ENCODE measurements around the gene MYOM1.

MYOM1 gene

DNA sequence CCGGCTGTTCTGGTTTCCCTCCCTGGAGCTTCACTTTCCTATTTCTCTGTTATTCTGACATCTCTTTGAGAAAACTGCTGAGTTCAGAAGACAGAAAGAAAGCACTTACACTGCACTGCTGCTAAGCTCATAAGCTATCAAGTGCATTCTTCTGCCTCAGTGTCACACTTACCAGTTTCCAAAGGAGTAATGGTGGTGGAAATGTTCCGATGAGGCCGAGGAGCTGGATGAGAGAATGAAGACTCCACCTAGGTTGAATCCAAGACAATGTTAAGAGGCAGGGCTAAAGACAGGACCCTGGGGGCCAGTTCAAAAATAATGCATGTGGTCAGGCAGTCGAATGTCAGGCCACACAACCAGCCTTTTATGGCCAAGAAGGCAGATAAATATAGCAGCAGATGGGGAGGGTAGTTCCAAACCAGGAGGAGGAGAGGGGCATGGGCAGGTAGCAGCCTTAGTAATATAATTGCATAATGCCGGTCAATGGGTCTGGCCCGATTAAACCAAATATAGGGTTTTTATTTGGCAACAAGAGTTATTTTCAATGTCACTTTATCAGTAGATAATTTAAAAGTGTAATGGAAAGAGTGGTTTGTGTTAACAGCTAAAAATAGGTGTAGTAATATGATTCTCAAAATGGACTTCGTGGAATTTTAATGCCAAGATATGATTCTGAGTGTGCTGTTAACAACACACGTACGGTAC lies at the start of gene MYOM1:
MYOM1 (minus strand) TSS at position 338 of the 705 bp plus-strand sequence. CDS start 4,745 bp downstream, outside the sequence.
- no peak for FAIRE-seq

DNA sequence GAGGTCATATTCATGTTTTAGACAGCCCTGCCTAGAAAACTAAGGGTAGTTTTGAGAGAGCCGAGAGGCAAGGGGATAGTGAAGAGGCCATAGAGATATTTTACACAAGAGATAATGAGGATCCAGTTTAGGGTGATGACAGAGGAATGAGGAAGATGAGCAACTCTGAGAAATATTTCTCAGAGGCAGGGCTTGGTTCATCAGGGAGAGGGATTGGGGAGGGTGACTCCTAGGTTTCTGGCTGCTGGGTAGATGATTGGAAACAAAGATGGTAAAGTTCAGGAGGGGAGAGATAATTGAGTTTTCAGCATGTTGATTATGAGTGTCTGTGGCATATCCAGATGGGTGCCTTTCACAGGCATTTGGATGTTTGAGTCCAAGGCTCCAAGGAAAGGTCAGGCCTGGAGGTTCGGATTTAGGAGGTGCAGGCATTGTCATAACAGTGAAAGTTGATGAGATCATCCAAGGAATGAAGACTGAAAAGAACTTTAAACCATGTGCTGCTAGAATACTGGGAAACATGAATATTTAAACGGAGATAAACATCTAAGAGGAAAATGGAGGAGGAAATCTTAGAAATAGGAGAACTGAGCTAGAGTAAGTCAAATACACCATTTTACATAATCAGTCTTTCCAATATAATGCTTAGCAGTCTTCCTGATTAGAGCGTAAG lies 49.6 kb upstream of the MYOM1 start:
- FAIRE-seq: no peak

DNA sequence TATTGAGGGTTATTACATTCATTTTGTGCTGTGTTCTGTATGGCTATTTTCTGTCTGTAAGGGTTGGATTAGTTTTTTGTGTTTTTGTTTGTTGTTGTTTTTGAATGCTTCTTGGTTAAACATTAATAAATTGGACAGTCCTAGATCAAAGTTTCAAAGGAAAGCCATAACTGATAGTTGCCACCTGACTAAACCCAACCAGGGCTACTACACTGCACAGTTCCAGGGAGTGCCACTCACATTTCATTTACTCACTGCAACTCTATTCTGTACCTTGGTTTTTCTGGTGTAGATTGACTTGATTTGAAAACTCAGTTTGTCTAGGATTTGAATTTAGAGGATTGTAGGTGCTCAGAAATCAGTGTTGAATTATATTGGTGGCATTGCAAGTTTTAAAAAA lies 48.5 kb upstream of the MYOM1 start:
- FAIRE-seq: no peak

DNA sequence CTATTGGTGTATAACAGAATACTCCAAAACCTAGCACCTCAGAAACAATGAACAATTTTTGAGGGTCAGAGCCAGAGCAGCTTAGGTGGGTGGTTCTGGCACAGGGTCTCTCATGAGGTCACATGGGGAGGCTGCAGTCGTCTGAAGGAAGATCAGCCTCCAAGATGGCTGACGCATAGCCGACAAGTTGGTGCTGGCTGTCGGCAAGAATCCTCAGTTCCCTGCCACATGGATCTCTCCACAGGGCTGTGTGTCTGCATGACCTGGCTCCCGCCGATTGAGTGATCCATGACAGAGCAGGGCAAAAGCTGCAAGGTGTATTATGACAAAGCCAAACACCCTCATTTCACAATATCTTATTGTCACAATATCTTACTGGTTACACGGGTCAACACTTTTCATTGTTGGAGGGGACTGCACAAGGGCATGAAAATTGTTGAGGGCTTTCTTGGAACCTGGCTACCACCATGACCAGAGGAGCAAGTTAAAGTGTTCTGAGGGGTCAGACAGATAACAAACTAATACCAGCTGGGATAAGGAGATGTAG lies 46.4 kb upstream of the MYOM1 start:
- FAIRE-seq: no peak

DNA sequence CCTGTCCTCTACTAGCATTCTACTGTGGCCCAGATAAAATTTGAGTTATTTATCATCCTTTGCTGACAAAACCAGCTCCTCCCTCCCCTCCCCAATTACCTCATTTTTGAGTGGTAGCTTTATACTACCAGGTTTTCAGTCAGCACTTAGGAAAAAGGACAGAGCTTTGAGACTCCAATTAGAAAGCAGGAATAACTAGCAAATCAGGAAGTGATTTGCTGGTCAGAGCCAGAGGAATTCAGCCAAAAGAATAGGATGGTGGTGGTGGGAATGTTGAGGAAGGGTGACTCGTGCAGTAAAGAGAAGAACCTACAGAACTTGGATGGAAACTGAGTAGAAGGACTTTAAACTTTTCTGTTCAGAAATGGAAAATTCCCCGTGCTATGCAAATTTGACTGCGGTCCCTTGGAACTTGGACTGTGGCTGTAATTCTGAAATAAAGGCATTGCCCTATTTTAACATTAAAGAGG lies 45.8 kb upstream of the MYOM1 start:
- FAIRE-seq: no peak

DNA sequence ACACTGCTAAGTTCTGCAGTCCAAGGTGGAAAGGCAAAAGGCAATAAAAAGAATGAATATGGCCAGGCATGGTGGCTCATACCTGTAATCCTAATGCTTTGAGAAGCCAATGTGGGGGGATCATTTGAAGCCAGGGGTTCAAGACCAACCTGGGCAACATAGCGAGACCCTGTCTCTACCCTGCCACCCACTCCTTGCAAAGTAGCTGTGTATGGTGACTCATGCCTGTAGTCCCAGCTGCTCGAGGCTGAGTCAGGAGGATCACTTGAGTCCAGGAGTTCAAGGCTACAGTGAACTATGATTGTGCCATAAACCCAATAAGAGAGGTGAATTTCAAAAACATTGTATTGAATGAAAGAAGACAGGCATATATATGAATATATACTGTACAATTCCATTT lies 44.6 kb upstream of the MYOM1 start:
- no peak for FAIRE-seq

DNA sequence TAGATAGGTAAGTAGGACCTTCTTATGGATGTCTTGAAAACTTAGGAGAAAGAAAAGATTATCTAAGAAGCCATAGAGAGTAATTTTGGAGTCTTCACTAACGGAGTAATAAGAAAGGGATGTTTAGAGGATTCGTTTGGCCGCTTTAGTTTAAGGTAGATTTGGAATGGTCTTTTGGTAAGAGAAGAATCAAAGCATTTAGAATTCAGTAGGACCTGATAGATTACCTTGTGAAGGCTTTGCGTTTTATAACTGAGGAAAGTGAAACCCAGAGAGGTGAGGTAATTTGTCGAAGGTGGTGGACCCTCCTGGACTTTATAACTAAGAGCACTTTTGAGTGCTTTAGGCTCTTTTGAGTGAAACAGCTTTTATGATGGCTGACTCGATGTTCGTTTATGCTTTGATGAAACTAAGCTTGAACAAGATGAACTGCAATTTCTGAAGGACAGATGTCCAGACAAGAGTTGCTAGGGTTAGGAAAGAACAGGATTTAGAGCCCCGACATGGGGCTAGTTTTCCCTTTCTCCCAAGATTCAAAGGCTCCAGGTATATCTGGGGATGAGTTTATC lies 43.4 kb upstream of the MYOM1 start:
- no peak for FAIRE-seq

DNA sequence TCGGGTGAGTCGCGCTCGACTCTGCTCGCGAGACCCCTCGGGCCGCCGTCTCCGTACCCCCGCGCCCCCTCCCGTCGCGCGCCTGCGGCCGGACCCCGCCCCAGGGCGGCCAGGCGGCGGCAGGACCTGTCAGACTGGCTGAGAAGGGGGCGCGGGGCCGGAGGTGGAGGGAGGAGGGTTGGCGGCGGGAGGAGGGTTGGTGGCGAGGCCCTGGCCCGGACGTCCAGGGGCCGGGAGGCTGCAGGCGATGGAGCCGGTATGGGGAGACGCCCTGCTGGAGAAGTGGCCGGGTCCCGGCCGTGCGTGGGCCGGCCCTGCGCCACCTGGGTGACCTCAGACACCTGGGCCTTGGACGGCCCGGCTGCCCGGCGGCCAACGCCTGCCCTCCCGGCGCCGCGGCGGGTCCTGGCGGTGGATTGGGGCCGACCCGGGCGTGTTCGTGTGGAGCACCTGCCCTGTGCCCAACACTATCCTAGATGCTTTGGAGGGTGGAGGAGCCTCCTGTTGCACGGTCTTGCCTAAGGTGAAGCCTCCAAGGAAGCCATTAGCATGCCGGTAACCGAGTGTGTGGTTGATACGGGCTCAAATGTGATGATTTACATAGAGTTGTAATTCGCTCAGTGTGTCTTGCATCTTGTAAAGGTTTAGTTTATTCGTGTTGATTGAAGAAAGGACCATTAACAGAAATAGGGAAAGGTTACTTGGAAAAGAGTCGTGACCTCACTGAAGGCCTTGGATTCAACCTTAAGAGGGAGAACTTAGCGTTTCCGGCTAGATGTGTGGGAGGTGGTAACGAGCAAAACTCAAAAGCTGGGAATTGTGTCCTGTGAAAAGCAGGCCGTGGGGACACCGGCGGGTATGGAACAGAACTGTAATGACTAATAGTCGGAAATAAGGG lies 42.7 kb upstream of the MYOM1 start:
- no peak for FAIRE-seq

DNA sequence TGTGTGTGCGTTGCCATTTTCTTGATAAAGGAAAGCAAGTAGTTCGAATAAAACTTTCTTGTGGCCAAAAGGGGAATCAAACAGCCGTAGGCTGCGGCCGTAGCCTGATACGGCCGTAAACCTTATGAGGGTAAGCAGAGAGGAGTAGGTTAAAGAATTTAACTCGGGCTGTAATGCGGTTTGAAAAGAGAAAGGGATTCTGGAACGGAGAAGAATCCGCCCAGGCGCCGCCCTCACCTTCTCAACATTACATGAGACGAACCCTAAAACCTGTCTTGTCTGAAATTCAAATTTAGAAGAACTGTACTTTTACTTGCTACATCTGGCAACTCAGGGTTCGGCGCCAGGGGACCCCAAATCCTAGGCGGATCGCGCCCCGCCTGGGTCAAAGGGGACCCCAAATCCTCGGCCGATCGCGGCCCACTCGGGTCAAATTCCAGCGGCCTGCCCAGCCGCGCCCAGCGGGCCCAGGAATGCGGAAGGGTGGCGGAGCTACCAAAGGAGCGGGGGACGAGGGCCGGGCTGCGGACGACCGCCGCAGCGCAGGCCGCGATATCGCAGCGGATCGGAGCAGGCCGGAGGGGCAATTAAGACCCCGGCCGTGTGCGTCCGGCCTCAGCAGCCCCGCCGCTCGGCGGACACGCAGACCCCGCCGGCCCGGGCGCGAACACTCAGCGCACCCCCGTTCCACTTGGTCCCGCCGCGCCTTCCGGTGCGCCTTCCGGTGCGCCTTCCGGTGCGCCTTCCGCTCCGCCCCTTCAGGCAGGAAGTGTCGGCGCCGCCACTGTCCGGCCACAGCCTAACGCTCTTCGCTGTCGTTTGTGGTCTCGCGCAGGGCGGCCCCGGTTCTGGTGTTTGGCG lies 41.8 kb upstream of the MYOM1 start, which contains the start of gene MYL12B:
MYL12B (plus strand) TSS at position 761 of the 861 bp plus-strand sequence. CDS start 10,766 bp downstream, outside the sequence.
- no peak for FAIRE-seq

DNA sequence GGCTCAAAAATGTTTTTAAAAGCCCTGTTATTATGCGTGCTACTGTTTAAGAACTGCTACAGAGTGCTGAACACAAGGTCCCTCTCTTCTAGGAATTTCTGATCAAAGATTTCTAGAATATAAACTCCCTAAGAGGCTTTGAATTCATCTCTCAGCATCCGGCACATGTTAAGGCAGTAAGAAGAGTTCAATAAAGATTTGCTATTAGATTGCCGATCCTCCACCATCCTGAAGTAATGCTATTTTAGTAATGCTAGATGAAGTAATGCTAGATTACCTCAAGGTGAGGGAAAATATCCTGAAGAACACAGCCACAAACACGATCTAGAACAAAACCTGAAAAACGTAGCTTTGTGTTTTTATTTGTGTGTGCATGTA lies 41.2 kb upstream of the MYOM1 start:
- FAIRE-seq: no peak

DNA sequence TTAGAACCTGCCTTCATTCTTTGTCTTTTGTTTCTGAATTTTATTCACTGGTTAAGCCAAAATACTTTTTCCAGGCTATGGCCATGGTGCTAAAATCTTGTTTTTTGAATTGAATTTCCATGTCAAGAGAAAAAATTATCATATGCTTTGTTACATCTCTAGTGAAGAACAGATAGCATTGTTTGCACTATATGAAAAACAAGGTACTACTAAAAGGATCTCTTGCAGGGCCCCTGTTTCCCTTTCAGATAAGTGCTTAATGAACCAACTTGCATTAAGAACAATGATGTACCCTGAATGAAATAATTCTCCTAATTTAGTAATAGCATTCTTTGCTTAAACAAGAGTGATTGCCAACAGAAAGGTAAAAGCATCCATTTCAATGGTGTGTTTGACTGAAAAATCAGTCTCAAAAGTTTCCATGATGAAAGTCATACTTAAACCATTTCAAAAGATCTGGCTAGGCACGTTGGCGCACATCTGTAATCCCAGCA lies 37.9 kb upstream of the MYOM1 start:
- no peak for FAIRE-seq

DNA sequence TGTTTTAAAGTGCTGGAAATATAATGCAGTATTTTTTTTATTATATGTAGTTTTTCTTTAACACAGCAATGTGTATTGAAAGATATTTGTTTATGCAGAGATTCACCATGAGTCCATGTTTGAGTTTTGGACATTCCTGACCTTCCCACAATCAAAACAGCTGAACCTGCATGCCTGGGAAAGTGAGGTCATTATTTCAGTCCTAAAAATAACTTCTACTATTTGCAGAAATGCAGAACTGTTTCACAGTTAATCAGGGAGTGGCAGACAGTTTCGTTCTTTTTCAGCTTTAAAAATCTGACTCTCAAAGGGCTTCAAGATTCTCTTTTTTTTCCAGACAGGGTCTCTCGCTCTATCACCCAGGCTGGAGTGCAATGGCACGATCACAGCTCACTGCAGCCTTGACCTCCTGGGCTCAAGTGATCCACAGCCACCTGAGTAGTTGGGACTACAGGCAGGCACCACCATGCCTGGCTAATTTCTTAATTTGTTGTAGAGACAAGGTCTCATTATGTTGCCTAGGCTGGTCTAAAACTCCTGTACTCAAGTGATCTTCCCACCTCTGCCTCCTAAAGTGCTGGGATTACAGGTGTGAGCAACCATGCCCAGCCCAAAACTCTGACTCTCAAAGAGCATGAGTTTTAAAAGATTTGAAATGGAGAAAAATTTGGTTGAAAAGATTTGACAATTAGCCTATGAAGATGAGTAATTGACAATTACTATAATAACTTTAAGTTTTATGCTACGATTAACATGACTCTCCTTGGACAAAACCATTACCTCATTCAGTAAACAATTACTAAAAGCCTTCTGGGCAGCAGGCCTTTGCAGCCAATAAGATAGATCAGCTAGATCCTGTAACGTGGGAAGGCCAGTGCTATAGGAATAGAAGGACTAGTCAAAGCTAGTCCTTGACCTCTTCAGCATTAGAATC lies 37.2 kb upstream of the MYOM1 start:
- FAIRE-seq: peak; percentile 95

DNA sequence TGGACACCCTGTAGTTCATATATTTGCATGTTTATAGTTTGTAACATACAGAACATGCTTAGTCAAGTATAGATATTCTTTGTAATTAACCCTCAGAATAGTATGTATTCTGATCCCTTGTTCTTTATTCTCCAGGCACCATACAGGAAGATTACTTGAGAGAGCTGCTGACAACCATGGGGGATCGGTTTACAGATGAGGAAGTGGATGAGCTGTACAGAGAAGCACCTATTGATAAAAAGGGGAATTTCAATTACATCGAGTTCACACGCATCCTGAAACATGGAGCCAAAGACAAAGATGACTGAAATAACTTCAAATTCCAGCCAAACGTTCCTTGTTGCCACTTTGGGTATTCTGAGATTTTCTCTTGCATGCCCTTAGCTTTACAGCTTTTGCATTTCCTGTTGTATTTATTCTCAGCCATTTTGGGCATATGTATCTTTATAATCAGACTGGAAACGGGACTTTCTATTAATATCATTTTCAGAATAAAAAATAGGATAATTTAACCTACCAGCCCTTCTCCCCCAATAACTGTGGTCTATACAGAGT lies 35.9 kb upstream of the MYOM1 start:
- no peak for FAIRE-seq

DNA sequence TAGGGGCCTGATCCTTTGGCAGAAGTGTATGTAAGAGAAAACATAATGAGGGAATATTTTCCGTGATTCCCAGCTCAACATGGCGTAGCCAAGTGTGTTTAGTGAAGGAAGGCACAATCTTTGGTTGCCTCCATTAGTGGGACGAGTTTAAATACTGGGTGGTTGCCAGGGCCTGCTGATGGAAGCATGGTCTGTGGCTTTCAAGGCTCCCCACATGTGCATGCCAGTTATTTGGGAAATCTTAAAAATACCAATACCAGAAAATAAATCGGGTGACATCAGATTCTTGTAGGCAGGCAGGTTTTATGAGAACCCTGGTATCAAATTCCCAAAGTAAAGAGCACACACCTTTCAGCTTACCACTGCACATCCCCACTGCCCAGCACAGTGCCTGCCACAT lies 35.0 kb upstream of the MYOM1 start:
- FAIRE-seq: no peak

DNA sequence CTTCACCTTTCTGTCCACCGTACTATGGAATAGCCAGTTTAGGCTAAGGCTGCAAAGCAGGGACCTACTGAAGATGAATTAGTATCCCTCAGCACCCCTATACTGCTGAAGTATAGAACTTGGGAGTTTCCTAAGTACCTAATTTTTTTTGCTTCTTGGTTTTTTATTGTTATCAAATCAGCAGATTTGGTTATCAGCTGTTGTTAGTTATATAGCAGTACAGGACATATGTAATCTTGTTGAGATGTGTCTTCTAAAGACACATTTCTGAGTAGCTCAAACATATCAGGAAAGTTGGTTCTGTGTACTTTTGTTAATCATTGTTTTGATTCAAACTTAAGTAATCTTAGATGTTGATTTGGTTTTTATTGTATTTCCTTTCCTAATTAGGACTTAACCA lies 33.1 kb upstream of the MYOM1 start:
- no peak for FAIRE-seq

DNA sequence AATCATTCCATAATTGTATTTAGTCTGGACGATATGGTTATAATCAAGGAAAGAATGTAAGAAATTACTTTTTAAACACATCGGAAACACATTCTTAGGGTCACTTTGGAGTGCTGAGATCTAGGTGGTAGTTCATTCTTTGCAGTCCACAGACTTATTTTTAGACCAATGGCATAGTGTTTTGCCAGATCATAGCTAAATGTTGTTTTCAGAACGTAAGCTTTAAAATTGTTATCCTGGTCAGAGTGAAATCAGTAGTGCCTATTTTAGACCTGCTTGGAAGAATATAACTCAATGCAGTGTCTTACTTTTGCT lies 32.2 kb upstream of the MYOM1 start:
- FAIRE-seq: no peak

DNA sequence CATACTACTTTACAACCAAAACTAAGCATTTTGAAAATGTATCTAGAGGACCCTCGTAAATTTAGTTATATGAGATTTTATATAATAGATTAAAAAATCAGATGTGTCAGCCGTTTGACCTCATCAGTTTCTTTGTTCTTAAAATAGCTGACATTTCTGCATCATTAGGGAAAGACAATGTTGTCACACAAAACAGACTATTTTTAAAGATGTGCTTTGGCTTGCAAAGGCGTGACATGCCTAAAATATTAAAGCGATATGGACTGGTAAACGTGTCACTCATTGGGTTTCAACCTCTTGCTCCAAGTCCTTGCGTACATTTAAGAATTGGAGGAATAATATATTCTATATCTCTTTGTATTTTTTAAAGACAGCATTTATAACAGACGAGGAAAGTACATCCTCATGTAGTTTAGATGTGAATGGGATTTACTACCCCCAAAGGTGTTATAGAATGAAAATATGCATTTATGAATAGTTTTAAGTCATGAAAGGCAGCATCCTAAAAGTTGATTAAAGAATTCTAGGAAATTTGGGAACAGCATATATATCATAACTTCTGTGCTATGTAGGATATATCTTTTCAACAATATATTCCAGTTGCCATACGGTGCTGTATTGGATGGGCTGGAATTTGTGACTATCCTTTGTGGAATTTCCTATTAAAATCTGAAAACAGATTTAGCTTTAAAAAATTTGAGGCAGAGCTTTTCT lies 31.6 kb upstream of the MYOM1 start:
- no peak for FAIRE-seq

DNA sequence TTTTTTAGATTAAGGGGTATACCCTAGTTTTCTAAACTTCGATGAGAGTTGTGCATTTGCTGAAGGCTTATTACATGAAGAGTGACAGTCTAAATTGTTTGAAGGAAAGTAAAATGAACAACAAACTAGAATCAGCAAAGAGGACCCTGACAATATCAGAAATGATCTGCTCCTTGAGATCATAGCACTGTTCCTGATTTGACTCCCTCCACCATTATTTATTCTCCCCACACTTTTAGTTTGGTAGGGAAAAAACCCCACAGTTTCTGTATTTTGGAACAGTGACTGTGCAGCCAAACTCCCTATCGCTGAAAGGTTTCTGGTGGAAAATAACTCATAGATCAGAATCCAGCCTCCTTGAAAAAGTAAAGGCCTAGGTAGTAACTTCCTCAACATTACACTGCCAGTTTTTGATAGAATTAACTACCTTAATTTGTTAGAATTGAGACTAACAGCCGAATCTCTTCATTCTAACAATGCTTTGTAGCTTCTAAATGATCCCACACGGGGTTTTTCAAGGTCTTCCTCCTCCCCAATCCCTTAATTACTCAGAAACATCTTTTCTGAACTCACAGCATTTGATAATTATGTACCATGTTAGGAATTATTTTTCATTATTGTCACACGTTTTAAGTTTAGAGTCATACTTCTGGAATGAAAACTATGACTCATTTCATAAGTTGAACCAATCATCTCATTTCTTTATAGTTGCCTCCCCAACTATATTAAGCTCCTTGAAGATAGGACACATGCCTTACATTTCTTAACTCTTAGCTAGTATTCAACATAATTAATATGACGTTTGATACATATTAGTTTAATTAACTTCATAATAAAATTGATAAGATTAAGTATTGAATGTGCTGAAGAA lies 30.7 kb upstream of the MYOM1 start:
- no peak for FAIRE-seq
